GM12878 (cell line): ENCODE results near the gene TP63. TPM values are rescaled to one million over a fixed set of nuclear protein-coding genes. Genes with fewer than 3 reads are reported as not detected.

ENCODE experiments used
- ATAC-seq: fragments of 200-7000 bp; cut with Tn5 transposase; 3 replicates; pipeline ENCODE4 v1.9.1; 2020; ENCODE audit warnings: mild to moderate bottlenecking, moderate library complexity
- BruUV-seq: library from RNA; stranded (reverse); fragments of 400-500 nt; replicated peaks from 2 replicates; lab custom pipeline; 2021; lab: Mats Ljungman, UMichigan
- CTCF ChIA-PET: fragments of 300-600 bp; sonication (Branson Sonifier 250); formaldehyde crosslinking; extraction: SDS; loops from one replicate; lab custom pipeline; 2021; ENCODE audit warnings: inconsistent platforms; lab: Yijun Ruan, JAX
- POLR2A ChIA-PET: fragments of 350-600 bp; formaldehyde crosslinking; extraction: SDS; loops from one replicate; lab custom pipeline; 2021; ENCODE audit warnings: inconsistent platforms; lab: Charles Lee
- RAD21 ChIA-PET: fragments of 300-600 bp; sonication (Branson Sonifier 250); formaldehyde crosslinking; loops from one replicate; lab custom pipeline; 2023; ENCODE audit warnings: antibody characterized with exemption; ENCODE audit not compliant: unreplicated experiment; lab: Charles Lee
- SMC1A ChIA-PET: fragments of 300-600 bp; sonication (Branson Sonifier 250); formaldehyde crosslinking; loops from one replicate; lab custom pipeline; 2023; ENCODE audit not compliant: unreplicated experiment, uncharacterized antibody; lab: Charles Lee
- DNase-seq: peaks from one replicate; pipeline ENCODE4 v3.0.0-alpha.2; 2011; ENCODE audit warnings: low read depth, low spot score
- FAIRE-seq: peaks from 3 replicates; lab custom pipeline; 2011; peaks lifted over from hg19 to GRCh38; lab: Jason Lieb, UNC
- H2AFZ ChIP-seq: 2 replicates; pipeline ENCODE4 v1.6.0; 2011; ENCODE audit warnings: low read depth, low read length, control low read depth; ENCODE audit not compliant: control insufficient read depth
- H3K27ac ChIP-seq: 2 replicates; pipeline ENCODE4 v1.5.1; 2011; ENCODE audit warnings: control low read depth; ENCODE audit not compliant: control insufficient read depth, insufficient read depth
- H3K27me3 ChIP-seq, 2 experiments: replicated peaks in 1 of 2; 2 replicates each; pipeline versions ENCODE4 v1.6.0 to v1.6.1; 2011; ENCODE audit warnings: low read length in 1 of 2; ENCODE audit not compliant: control insufficient read depth in 2 of 2, insufficient read depth in 2 of 2
- H3K36me3 ChIP-seq, 2 experiments: 2 replicates each; pipeline ENCODE4 v1.5.1; 2011; ENCODE audit warnings: low read length in 1 of 2; ENCODE audit not compliant: control insufficient read depth in 2 of 2, insufficient read depth in 2 of 2
- H3K4me1 ChIP-seq: 2 replicates; pipeline ENCODE4 v1.6.1; 2011; ENCODE audit warnings: mild to moderate bottlenecking, low read length, moderate library complexity, mixed read lengths; ENCODE audit not compliant: control insufficient read depth, insufficient read depth
- H3K4me2 ChIP-seq: 2 replicates; pipeline ENCODE4 v1.6.0; 2011; ENCODE audit warnings: control low read depth; ENCODE audit not compliant: control insufficient read depth, insufficient read depth
- H3K4me3 ChIP-seq: fragments of 200-600 bp; sonication (generic); 2 replicates; pipeline ENCODE4 v1.5.1; 2016
- H3K79me2 ChIP-seq: 2 replicates; pipeline ENCODE4 v1.6.0; 2011; ENCODE audit warnings: low read length; ENCODE audit not compliant: control insufficient read depth, insufficient read depth
- H3K9ac ChIP-seq: 2 replicates; pipeline ENCODE4 v1.8.0; 2011; ENCODE audit warnings: low read length, control low read depth, mixed read lengths; ENCODE audit not compliant: control insufficient read depth, insufficient read depth
- H3K9me3 ChIP-seq: replicated peaks from 3 replicates; pipeline ENCODE4 v1.5.1; 2011; ENCODE audit warnings: mild to moderate bottlenecking, low read length; ENCODE audit not compliant: control insufficient read depth, insufficient read depth
- H4K20me1 ChIP-seq: 2 replicates; pipeline ENCODE4 v1.6.0; 2011; ENCODE audit not compliant: control insufficient read depth, insufficient read depth
- BHLHE40 ChIP-seq, 2 experiments: fragments of 450-650 bp in 1 of 2; IDR thresholded peaks; 2 replicates each; pipeline ENCODE4 v1.6.1; 2011 to 2017; ENCODE audit warnings: low read depth in 2 of 2, borderline replicate concordance in 1 of 2, improper control_type of control experiment in 1 of 2, low read length in 1 of 2, mild to moderate bottlenecking in 1 of 2
- E4F1 ChIP-seq: fragments of 450-650 bp; IDR thresholded peaks from 2 replicates; pipeline ENCODE4 v1.6.1; 2018; ENCODE audit warnings: borderline replicate concordance, mild to moderate bottlenecking; ENCODE audit not compliant: partially characterized antibody
- ESRRA ChIP-seq: IDR thresholded peaks from 2 replicates; pipeline ENCODE4 v1.6.1; 2012; ENCODE audit warnings: mild to moderate bottlenecking, low read length, improper control_type of control experiment
- GATAD2B ChIP-seq: fragments of 450-650 bp; conservative IDR thresholded peaks from 2 replicates; pipeline ENCODE4 v1.6.1; 2017; ENCODE audit warnings: low read depth, mild to moderate bottlenecking, moderate library complexity
- KDM1A ChIP-seq: fragments of 200-600 bp; sonication (generic); IDR thresholded peaks from 2 replicates; pipeline ENCODE4 v1.6.1; 2016; ENCODE audit warnings: borderline replicate concordance
- PAX5 ChIP-seq: IDR thresholded peaks from 2 replicates; pipeline ENCODE4 v1.6.1; 2011; ENCODE audit warnings: low read depth, low read length, borderline replicate concordance
- RAD21 ChIP-seq: IDR thresholded peaks from 2 replicates; pipeline ENCODE4 v1.6.1; 2011; ENCODE audit warnings: mild to moderate bottlenecking, low read depth, low read length, moderate library complexity; ENCODE audit not compliant: insufficient read depth
- SIX5 ChIP-seq: IDR thresholded peaks from 2 replicates; pipeline ENCODE4 v1.6.1; 2011; ENCODE audit warnings: mild to moderate bottlenecking, low read depth, low read length, moderate library complexity; ENCODE audit not compliant: severe bottlenecking
- SP1 ChIP-seq: IDR thresholded peaks from one replicate; pipeline ENCODE4 v1.6.1; 2011; ENCODE audit warnings: low read depth, low read length
- STAT3 ChIP-seq: IDR thresholded peaks from 2 replicates; pipeline ENCODE4 v1.6.1; 2011; ENCODE audit warnings: low read depth, low read length, improper control_type of control experiment
- WRNIP1 ChIP-seq: IDR thresholded peaks from 2 replicates; pipeline ENCODE4 v1.6.1; 2011; ENCODE audit warnings: low read depth, low read length, improper control_type of control experiment, borderline replicate concordance
- WGBS: methylation state at CpG from one replicate; pipeline ENCODE4 v1.1.6; 2016; ENCODE audit warnings: low lambda C conversion rate; ENCODE audit not compliant: insufficient replicate concordance, insufficient coverage; ENCODE audit errors: missing lambda C conversion rate; 5-methylcytosine and 5-hydroxymethylcytosine counted together
- in situ Hi-C: fragments of 300-500 bp; cut with MboI; formaldehyde crosslinking; loops from 9 replicates; pipeline ENCODE4 v1.14.3; 2018; ENCODE audit warnings: mixed read lengths
- intact Hi-C: fragments of 100-400 bp; cut with micrococcal nuclease; formaldehyde crosslinking; loops from one replicate; pipeline ENCODE4 v1.14.2; 2022; ENCODE audit not compliant: unreplicated experiment
- polyA plus RNA-seq, 11 experiments: library from polyadenylated mRNA; depleted of rRNA in 4 of 11; unstranded in 6 of 11; stranded (reverse) in 5 of 11; fragments of >200 nt; fragmentation: Nextera tagmentation in 4 of 11; fragmentation: Illumina TruSeq in 1 of 11; extraction: Ambion mirVana in 4 of 11; extraction: Trizol in 1 of 11; gene quantifications; 1 replicate in 1 of 11; 2 replicates in 10 of 11; pipeline versions ENCODE4 v1.2.1 to v1.2.3, GENCODE V29; 2011 to 2016; ENCODE audit warnings: inconsistent platforms in 2 of 11, missing spikeins in 2 of 11, low read depth in 1 of 11
- total RNA-seq, 4 experiments: library from RNA; depleted of rRNA in 3 of 4; stranded (reverse); fragments of >200 nt in 3 of 4; fragmentation: Illumina TruSeq in 1 of 4; extraction: Trizol in 1 of 4; gene quantifications; 2 replicates each; pipeline versions ENCODE4 v1.2.1 to v1.2.3, GENCODE V29; 2013 to 2021

TP63 gene
- total and polyA plus RNA-seq, 10 of the 15 experiments (the other 5 are each of a cell fraction or from before 2014, with no cell fraction given), result 1.4 to 10.8 (median 6.2) TPM

- TF ChIP-seq SIX5 (no peak), KDM1A (no peak)
- TF ChIP-seq, all 136 proteins: peak for 0
Observed at GRCh38 chr3:189727158-189727557, 96.0 kb downstream of the TP63 start (continued).

GRCh38 chr3:189727898-189728297, 96.7 kb downstream of the TP63 start:
- H3K4me1 ChIP-seq, result no peaks in the 10 kb centered on the region
- RAD21 ChIA-PET, result no interaction called here
- H3K79me2 ChIP-seq, result no peaks in the 10 kb centered on the region
- no peaks in the 10 kb centered on the region for H3K27me3 ChIP-seq
- POLR2A ChIA-PET, result interaction anchor here (1.0 kb wide), 1 partner anchor 16 kb away, joined by 3 read pairs; no protein-coding TSS in a partner anchor
- H4K20me1 ChIP-seq, result no peaks in the 10 kb centered on the region
- no peaks in the 10 kb centered on the region; the same call in 2 of the 3 replicates for H3K9me3 ChIP-seq
- H3K27ac ChIP-seq, result no peak overlapping the region
- H3K4me3 ChIP-seq, result no peak overlapping the region
- intact Hi-C loops (no loop called here), in situ Hi-C loops (no loop called here)
- no peaks in the 10 kb centered on the region for H3K36me3 ChIP-seq
- DNase-seq (no peak), FAIRE-seq (no peak), ATAC-seq (no peak)
- no peak overlapping the region for H3K4me2 ChIP-seq
- no peak overlapping the region for H2AFZ ChIP-seq
- no TSS peak for BruUV-seq
- WGBS, result 60% methylated on average over 4 of the region's 4 CpGs
- TF ChIP-seq PAX5 (no peak), BHLHE40 (IDR thresholded peaks at IDR 0.05; ENCODE audit: borderline replicate concordance in 1 of 2, low read depth in 2 of 2, low read length in 1 of 2) (no peak), E4F1 (no peak), GATAD2B (no peak), WRNIP1 (no peak), SP1 (no peak), RAD21 (no peak), STAT3 (no peak), ESRRA (no peak)
- TF ChIP-seq, all 136 proteins: peak for 0
- ChIA-PET SMC1A (interaction anchor here (0.6 to 1.1 kb wide), 2 partner anchors 97 to 452 kb away, joined by 3 to 5 read pairs; partner anchors contain the start of gene TP63), CTCF (no interaction called here)
- no peak overlapping the region for H3K9ac ChIP-seq
